Measurements from ENCODE around the gene TSPAN32.
"Not testable (repeated sequence)": the region's sequence is repeated elsewhere in the genome, so short reads cannot be mapped to it uniquely, and the experiment has no call there.

TSPAN32 gene

DNA sequence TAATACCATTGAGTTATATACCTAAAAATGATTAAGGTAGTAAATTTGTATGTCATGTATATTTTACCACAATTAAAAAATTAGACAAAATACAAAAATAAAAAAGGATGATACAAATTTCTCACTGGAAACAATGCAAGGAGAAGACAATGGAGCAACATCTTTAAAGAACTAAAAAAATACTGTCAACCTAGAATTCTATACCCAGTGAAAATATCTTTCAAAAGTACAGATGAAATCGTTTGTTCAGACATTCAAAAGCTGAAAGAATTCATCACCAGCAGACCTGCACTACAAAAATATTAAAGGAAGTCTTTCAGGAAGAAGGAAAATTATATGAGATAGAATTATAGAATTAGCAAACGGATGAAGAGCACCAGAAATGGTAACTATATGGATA is 21.6 kb upstream of the TSPAN32 start:
- DNase-seq (ENCODE audit: extremely low spot score, insufficient read length, low read depth) (no peak), FAIRE-seq (no peak)

DNA sequence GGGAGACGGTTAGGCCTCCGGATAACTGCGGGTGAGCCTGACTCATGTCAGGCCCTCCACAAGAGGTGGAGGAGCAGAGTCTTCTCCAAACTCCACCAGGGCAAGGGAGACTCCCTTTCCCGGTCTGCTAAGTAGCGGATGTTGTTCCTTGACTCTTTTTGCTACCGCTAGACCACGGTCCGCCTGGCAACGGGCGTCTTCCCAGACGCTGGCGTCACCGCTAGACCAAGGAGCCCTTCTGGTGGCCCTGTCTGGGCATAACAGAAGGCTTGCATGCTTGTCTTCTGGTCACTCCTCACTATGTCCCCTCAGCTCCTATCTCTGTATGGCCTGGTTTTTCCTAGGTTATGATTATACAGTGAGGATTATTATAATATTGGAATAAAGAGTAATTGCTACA is 15.5 kb upstream of the TSPAN32 start:
- not testable (repeated sequence) for FAIRE-seq; DNase-seq (ENCODE audit: extremely low spot score, insufficient read length, low read depth)

DNA sequence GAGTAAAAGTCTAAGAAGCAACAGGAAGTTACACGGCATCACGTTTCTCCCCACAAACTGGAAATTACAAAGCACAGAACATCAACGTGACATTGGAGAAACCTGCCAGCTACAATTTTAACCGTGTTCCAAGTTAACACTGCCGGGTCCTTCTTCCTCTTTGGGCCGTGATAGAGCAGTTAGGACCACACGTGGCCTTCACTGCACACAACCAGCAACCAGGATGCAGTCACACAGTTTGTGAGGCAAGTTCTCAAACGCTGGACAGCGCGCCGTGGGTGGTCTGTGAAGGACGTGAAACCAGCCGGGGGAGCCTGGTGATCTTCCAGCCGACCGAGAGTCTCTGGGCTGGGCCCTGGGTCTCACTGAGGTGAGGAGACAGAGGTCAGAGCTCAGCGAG is 14.7 kb upstream of the TSPAN32 start:
- no peak for FAIRE-seq
- DNase-seq (ENCODE audit: extremely low spot score, insufficient read length, low read depth): no peak

DNA sequence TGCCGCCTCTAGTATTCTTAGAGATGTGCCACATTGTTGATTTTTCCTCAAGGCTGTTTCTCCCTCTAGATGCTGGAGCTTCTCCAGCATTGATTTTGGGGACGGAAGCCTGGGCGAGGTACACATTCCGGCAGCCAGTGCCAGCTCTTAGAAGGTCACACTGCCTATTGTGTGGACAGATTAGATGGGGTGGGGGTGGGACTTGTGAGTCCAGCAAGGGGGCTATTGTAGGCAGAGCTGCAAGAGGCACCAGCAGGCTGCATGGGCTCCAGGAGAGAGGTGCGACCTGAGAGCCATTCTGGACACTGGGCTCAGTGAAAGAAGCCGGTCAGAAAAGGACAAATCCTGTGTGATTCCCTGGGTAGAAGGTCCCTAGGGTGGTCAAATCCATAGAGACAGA is 12.5 kb upstream of the TSPAN32 start:
- FAIRE-seq (no peak), DNase-seq (ENCODE audit: extremely low spot score, insufficient read length, low read depth) (no peak)

DNA sequence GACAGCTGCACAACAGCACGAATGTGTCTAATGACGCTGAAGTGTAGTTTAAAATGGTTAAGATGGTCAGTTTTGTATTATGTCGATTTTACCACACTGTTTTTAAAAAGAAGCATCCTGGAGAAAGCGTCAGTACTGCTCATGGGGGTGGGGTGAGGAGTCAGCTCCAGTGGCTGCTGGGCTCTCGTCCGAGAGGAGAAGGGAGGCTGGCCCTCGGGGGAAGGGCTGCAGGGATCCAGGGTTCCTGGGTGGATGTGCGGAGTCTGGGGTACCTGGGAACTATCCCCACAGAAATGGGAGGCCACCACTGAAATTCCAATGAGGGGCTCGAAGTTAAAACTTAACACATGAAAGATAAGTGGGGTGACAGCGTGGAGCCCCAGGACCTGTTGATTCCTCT is 12.0 kb upstream of the TSPAN32 start:
- DNase-seq (ENCODE audit: extremely low spot score, insufficient read length, low read depth) (no peak), FAIRE-seq (no peak)

DNA sequence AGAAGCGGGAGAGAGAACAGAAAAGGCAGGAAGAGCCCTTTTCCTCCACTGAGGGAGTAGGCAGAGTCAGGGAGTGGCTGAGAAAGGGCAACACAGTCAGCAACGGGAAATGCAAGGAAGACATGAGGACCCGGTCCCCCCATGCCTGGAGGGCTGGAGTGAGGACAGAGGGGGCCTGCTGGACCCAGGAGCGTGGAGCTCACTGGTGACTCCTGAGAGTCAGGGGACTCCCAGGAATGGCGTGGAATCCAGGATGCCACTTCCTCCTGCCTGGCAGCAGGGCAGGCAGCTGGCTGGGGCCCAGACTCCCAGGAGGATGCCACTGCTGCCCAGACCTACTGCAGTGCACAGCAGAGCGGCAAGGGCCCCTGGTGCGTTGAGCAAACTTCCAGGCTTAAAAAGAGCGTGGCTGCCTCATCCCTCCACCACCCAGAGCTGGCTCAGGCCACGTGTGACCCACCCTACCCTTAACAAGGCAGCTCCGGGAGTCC is 11.4 kb upstream of the TSPAN32 start:
- no peak for FAIRE-seq
- DNase-seq (ENCODE audit: extremely low spot score, insufficient read length, low read depth): no peak

DNA sequence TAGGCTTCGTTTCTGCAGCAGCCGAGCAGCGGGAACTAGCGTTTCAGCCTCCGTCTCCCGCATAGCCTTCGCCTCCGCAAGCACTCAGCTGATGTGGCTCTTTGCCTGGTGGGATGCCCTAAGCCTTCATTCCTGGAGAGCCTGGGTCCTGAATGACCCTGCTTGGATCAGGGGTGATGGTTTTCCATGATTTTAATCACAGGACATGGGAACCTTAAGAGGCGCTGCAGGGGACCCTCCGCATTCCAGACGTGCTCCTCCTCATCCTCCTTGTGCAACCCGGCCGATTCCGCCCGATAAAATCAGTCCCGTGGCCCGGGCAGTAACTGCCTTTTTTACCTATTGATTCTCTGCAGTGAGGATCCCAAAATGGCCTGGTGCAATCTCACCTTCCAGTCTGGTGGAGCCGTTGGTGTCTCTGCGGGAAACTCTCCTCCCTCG is 8.3 kb upstream of the TSPAN32 start:
- FAIRE-seq: no peak

DNA sequence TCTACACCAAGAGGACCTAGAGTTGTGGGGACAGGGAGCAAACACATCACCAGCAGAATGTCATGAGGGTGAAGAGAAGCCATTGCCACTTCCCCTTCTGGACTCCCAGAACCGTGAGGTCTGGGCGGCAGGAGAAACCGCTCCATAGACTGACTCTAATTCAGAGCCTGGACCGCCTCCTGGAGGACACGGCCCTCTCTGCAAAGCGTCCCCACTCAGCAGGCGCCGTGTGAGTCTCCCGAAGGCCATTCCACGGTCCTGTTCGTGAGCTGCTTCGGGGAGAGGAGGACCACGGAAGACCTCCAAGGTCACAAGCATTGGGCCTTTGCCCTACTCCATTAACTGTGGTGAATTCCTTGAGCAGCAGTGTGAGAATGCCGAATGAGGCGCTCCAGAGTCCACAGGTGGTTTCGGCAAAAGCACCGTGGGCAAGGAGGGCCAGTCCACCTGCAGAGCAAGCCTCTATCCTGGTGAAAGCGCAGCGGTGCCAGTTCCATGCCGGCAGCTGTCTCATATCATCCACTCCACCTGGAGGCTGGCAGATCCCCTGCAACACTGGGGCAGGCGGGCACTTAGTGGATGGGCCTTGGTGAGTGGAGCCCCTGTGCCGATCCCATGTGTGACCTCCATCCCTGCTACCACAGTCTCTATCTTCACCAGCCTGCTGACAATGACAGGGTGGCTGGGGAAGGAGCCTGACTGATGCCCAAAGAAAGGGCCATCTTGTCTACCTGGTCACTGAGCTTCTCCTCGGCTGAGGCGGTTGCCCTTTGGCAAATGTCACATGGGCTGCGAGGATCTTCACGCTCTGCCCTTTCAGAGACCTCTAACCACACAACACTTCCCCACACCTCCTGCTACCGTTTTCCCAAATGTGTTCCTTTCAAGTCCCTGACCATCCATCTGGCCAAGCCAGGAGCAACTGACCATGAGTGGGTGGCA is 7.6 kb upstream of the TSPAN32 start:
- FAIRE-seq (no peak), DNase-seq (ENCODE audit: extremely low spot score, insufficient read length, low read depth) (no peak)

More for the DNA sequence above, 8.3 kb upstream of the TSPAN32 start:
- DNase-seq (ENCODE audit: extremely low spot score, insufficient read length, low read depth): no peak

DNA sequence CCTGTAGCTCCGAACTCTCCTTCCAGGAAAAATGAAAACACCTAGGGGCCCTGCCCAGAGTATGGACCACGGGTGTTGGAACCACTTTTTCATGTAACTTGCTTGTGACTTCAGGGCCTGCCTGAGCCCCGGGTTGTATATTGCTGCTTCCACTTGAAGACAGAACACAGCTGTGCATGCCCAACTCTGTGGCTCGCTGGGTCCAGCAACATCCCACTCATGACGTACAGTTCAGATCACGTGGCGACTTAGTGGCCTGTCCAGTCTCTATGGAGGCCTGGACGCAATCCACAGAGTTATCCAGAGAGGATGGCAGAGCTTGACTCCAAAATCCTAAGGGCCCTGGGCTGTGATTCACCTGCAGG is 6.9 kb upstream of the TSPAN32 start:
- DNase-seq (ENCODE audit: extremely low spot score, insufficient read length, low read depth): no peak
- no peak for FAIRE-seq

DNA sequence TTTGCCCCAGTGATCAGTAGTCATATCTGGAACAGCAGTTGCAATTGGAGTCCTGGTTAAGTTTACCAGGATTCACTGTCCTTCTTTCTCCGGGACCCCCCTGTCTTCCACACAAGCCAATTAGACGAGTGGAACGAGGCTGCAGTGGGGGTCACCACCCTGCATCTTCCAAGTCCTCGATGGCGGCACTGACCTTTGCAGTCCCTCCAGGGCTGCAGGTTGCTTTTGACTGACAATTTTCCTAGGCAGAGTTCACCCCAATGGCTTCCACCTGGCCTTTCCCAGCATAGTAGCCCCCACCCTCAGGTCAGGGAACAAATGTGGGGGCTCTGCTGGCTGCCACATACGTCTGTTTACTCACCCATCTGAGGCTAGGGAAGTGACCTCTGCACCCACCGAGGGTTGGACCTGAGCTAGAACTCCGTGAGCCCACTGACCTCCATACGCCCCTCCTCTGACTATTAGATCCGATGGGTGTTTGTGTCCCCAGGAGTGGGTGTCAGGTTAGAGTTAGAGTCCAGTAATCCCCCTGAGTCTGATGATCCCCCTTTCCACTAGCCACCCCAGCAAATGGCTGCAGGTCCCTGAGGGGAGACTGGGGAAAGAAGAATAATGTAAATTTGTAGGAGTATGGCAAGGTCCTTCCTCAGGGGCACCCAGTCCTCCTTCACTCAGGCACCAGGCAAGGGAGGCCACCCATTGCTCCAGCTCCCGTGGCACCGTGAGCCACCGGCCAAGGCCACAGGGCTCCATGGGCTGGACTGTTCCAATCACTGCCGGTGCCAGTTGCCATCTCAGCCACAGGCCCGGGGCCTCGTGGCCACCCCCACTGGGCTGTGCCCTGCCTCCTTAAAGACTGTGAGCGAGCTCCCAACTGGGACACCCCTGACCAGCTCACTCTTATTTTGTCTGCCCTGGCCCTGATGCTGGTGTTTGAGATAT is 5.6 kb upstream of the TSPAN32 start:
- FAIRE-seq: no peak
- DNase-seq (ENCODE audit: extremely low spot score, insufficient read length, low read depth): no peak

DNA sequence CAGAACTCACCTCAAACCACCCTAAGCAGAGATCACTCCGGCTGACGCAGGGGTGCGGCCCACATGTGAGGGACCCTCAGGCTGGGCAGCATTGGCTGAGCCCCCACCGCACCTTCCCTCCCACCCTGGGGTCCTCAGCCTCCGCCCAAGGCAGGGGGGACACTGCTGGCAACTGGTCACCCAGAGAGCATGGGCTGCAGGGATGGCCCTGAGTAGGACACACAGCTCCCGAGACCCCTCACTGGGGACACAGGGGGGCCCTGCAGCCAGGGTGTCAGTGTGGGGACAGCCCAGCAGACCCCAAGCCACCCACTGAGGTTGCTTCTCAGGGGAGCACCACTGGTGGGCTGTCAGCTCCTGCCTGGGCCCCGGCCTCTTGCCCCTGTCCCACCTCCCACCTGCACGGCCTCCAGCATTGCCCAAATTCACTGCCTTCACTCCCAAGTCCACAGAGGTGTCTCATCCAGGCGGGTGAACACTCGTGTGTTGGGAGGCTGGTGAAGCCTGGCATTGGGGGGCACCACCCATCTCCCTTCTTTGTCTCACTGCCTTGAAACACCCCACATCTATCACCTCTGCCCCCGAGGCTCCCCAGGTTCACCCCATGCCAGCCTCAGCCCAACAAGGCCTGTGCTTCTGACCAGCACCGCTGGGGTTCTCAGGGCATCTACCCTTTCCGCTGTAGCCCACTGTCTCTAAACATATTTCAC is 4.7 kb upstream of the TSPAN32 start:
- FAIRE-seq (no peak), DNase-seq (ENCODE audit: extremely low spot score, insufficient read length, low read depth) (no peak)

DNA sequence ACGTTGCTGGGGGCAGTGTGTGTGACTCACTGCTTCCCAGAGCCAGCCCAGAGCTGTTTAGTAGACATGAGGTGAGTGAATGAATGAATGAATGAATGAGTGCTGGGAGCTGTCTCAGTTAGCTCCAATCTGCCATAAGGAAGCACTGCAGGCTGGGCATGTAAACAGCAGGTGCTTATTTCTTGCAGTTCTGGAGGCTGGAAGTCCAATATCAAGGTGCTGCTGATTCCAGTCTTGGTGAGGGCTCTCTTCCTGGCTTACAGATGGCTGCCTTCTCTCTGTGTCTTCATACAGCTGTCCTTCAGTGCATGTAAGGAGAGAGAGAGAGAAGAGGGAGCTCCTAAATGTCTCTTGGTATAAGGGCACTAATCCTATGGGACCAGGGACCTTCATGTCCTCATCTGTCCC is 4.2 kb upstream of the TSPAN32 start:
- FAIRE-seq: no peak

DNA sequence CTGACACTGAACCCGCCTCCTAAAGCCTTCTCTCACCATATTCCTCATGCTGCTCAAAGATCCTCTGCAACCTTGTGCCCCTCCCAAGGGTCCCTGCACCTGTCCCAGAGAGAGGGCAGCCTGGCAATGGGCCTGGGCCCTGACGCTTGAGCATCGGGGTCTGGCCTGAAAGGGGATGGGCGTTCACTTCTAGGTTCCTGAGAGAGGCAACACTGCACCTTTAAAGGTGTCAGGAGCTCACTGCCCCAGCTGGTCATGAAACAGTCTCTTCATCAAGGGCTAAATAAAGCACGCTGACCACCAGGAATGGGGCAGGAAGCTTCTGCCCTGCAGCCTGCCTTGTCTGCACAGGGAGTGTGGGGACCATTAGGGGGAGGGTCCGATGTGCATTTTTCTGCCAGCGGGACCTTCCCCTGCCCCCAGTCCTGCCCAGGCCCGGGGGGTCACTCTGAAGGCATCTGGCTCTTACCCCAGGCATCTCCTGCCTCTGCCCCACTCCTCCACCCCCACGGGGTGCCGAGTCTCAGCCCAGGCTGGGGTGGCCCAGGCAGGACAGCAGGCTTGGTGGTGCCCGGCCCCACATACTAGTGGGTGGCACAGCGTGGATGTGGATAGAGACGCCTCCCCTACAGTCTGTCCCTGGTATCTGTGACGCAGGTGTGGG is 3.5 kb upstream of the TSPAN32 start:
- FAIRE-seq (no peak), DNase-seq (ENCODE audit: extremely low spot score, insufficient read length, low read depth) (no peak)

More for the DNA sequence above, 4.2 kb upstream of the TSPAN32 start:
- no peak for DNase-seq (ENCODE audit: extremely low spot score, insufficient read length, low read depth)

DNA sequence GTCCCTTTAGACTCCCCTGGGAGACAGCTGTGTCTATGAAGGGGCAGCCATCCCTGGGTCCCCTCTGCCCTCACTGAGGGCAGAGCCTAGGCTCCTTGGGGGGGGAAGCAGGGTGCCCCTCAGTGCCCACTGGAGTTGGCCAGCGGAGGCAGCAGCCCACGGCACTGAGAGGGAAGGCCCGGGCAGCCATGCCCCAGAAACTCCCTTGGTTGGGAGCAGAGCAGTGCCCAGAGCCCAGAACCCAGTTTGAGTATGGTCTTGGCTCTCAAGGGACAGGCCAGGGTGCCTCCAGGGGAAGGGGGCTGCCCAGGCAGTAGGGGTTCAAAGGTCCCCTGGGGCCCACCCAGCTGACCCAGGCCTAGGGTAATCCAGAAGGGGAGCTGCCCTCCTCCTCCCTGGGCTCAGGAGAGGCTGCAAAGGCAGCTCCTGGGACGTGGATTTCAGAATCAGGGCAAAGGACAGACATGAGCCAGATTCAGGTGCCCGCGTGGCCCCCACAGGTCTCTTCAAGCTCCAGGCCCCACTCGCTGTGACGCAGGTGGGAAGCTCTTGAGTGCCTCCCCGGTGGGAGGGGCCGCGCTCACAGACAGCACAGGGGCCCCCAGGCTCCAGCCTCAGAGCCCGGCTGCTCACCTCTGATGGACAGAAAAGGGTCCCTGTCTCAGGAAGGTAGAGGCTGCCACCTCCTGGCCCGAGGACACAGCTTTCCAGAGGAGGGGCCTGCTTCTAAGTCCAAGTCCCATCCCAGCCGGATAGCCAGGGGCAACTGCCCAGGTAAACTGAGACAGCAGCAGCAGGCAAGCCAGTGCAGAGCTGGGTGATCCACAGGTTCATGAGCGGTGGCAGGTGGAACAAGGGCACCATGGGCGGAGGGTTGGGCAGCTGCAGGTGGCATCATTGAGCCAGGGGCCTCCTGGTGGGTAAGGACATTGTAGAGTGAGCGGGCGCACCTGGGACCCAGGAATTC is 2.7 kb upstream of the TSPAN32 start:
- DNase-seq (ENCODE audit: extremely low spot score, insufficient read length, low read depth) (no peak), FAIRE-seq (no peak)

DNA sequence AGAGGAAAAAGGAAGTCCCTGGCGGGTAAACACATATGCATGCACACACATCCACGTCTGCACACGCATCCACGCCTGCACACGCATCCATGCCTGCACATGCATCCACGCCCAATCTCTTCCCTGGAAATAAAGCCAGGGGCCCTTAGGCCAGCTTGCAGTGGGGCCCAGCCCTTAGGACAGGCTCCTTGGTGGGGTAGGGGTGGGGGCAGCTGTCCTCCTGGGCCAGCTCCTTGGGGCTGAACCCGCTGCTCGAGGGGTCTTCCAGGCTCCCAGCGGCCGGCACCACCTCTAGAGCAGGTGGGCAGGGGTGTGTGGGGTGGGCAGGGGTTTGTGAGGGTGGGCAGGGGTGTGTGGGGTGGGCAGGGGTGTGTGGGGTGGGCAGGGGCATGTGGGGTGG is 2.0 kb upstream of the TSPAN32 start:
- DNase-seq (ENCODE audit: extremely low spot score, insufficient read length, low read depth): no peak

DNA sequence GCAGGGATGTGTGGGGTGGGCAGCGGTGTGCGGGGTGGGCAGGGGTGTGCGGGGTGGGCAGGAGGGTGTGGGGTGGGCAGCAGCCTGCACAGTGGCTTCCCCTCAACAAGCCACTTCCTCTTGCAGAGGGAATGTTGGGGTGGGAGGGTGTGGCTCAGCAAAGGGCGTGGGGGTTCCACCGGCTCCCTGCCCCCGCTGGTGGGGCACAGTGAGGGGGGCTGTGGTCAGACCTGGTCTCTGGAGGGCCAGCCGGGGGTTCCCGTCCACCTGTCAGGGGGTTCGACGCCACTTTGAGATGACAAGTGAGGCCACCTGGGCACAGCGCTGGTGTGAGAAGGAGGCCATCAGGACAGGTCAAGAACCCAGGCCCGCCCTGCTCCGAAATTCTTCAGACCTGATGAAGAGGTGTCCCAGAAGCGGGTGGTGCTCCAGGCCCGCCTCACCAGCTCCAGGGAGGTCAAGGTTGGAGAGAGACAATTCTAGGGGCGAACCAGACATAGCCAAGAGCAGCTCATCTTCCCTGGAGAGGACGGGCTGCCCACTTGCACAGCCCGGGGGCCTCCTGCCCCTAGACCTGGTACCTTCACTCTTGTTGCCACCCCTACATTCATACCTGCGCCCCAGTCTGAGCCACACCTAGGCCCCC is 1.4 kb upstream of the TSPAN32 start:
- DNase-seq (ENCODE audit: extremely low spot score, insufficient read length, low read depth) (no peak), FAIRE-seq (no peak)

More for the DNA sequence above, 2.0 kb upstream of the TSPAN32 start:
- FAIRE-seq: no peak

DNA sequence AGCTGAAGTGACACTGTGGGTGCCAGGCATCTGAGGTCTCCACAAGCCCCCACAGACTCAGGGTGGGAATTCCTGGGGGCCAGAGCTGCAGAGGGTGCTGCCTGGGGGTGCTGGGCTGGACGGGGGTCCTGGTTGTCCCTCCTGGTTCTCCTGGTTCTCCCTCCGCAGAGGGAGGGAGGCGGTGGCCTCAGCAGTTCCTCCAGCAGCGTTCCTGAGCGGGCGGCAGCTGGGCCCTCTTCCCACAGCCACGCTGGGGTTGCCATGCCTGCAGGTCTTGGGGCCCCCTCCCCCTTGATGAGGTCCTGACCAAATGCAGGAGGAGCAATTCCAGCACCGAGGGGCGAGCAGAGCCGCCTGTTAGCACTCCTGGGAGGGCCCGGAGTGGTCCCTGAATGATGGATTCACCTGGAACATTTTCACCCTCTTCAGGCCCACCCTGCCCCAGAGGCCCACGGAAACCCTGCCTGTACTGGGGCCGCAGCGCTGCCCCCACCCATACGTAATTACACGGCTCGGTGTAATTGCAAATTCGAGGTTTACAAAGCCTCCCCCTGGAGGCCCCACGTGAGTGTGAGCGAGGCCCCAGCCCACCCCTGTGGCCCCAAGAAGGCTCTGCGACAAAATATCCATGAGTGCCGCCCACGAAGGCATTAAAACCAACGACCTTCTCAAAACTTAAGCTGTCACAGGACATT is 730 bp upstream of the TSPAN32 start:
- FAIRE-seq: no peak

More for the DNA sequence above, 730 bp upstream of the TSPAN32 start:
- DNase-seq (ENCODE audit: extremely low spot score, insufficient read length, low read depth): no peak

All from GM18507 (cell line).